NCI-H187 treated with DMSO at 0.1 percent for 48 hours (cell line): Measurements from ENCODE around the gene BMPER.

Experiments
- DNase-seq: peaks from one replicate; lab custom pipeline; 2025; lab: John Stamatoyannopoulos, UW

BMPER gene

DNA sequence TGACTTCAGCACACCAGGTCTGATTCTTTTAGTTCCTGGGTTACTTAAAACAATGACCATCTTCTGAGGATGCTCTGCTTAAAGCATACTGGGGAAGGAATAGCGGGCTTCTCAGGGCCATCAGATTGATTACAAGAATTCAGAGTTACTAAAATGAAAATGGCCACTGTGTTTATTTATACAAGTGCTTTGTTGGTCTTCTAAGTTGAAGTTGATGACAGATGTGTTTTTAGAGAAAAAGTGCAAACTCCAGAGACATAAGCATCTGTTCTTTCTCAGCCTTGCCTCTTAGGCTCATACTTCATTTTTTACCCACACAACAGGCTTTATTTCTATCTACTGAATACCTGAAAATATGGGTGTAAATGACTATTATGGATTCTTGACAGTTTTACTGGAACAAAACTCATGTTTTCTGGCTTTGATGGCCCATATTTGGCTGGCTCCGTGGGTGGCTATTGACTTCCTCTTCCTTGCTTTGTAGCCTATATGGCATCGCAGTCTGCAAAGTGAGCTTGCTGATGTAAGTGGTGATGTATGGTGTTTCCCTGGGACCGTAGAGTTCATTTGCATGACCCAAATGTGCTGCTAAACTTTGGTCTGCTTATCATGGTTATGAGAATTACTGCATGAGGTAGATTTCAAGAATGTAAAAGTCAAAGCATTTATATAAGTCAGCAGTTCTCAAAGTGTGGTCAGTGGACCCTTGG, 121.3 kb downstream of the BMPER start:
- no peak for DNase-seq

GRCh38 chr7:34031156-34031555, 125.8 kb downstream of the BMPER start:
- no peak for DNase-seq

- DNase-seq: no peak
Measured at GRCh38 chr7:34034728-34035127, 129.4 kb downstream of the BMPER start.

- DNase-seq: no peak
Measured at GRCh38 chr7:34036051-34036920, 130.9 kb downstream of the BMPER start.

- no peak for DNase-seq
Measured at GRCh38 chr7:34036972-34037792, 131.8 kb downstream of the BMPER start.

GRCh38 chr7:34038816-34039470, 133.6 kb downstream of the BMPER start:
- DNase-seq: no peak

GRCh38 chr7:34041707-34042106, 136.4 kb downstream of the BMPER start:
- no peak for DNase-seq

DNA sequence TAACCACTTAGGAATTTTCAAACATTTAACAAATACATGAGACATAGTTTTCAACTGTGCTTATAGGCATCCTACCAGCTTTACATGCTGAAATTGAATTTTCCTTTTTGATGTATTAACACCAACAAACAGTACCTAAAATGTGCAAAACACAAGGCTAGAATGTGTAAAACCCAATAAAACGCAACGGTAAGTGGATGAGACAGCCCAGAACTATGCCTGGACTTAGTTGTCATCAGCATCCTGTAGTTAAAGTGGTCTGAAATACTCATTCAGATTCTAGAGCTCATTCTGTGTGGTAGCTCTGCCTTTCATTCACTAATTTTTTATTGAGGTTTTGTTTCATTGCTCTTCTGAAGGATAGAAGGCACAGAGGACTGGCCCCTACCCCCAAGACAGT, 137.1 kb downstream of the BMPER start:
- no peak for DNase-seq

DNA sequence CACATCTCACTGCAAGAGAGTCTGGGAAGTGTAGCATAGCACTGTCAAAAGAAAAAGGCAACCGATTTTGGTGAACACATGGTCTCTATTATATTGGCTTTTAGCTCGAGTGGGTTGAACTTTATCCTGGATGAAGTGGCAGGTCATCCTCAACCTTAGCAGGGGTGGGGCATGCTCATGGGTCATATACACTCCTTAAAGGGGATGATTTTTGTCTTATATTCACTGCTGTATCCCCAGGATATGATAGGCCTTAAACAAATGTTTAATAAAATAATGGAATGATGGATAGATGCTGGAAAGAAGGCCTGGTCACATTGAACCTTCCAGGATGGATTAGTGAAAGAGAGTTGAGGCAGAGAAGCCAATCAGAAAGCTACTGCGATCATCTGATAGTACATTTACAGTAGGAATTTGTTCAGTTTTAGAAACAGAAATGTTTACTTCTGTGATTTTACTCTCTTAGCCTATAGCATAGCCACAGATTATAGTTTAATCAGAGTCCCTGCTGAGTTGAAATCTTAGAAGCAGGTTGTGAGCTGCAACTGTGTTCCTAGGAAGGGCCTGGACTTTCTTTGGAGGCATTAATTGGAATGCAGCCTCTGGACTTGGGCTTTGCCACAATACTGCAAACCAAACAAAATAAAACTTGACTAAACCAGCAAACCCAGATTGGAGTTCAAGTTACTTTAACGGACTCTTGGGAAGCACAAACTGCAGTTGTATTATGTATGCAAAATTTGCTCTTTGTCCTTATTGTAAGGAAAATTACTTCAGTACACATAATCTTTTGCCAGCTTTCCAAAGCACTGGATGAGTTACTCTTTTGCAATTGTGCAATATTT, 138.3 kb downstream of the BMPER start:
- no peak for DNase-seq

DNA sequence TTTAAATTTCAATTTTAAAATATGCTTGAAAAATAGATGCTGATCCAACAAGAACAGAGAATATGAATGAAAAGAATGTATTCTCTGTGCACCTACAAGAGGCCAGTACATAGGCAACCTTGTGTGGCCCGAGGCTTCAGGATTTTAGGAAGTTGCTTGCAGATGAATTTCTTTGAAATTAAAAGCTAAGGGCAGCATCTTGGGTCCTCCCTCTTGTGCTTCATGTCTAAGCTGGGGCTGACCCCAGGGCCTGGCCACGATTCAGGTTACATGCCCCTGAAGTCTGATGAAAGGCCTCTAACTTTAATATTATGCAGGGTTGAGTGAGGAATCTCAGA, 138.9 kb downstream of the BMPER start:
- no peak for DNase-seq

GRCh38 chr7:34044734-34045353, 139.5 kb downstream of the BMPER start:
- DNase-seq: no peak

GRCh38 chr7:34048445-34048844, 143.1 kb downstream of the BMPER start:
- no peak for DNase-seq

- no peak for DNase-seq
Measured at GRCh38 chr7:34054075-34054474, 148.7 kb downstream of the BMPER start.

DNA sequence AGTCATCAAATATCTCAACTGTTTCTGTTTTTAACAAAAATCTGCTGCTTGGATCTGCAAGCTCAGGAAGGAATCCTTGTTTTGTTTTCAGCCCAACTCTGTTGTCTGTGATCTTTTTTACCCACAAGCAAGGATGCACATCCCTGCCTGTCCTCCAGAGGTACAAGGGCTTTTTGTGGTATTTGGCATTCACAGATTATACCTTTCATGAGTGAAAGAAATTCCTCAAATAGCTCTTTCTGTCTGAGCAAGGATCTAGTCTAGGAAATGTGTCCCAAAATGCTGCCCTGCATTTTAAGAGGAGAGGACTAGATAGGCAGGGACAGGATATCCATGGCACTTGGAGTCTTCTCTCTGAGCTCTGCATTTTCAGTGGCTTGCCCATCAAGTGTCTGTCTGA, 151.8 kb downstream of the BMPER start:
- DNase-seq: no peak

DNA sequence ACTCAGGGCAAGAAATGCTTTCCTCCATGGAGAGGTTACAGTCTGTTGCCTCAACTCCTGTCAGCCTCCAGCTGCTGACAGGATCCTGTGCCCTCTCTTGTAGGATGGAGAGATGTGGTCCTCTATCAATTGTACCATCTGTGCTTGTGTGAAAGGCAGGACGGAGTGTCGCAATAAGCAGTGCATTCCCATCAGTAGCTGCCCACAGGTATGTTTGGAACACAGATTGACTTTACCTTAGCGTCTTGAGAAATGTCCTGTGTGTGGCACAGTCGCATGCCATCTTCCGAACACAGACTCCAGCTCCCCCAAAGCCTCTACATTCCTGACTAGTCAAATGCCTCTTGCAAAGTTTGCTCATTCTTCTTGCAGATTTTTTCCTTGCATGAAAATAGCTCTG, 152.6 kb downstream of the BMPER start:
- no peak for DNase-seq

- DNase-seq: no peak
Measured at GRCh38 chr7:34058801-34059135, 153.4 kb downstream of the BMPER start.

DNA sequence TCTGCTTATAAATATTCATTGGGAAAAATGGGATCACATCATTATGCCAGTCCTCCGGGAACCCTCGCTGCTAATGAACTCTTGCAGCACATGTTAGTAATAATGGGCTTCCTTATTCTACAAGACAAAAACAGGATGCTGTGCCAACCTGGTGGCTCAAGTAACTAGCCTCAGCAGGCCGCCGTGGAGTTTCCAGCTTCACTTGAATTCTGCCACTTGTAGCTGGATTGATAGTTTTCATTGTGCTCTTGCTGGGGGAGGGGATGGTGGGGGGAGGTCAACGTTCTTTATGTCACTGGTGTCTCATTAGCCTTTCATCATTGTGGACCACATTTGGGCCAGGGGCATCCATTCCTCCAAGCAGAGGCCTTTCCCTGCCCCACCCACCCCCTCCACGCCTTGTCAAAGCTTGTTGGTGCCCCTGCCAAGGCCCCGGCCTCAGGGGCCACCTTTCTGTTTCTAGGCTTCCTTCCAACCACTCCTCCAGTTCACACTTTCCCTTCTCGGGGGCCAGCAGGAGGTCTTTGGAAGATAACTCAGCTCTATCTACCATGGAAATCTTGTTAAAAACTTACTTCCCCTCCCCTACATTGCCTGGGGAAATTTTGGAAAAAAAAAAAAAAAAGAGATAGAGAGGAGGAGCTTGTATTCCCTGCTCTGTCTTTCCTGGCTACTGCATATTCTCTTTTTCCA, 153.9 kb downstream of the BMPER start:
- no peak for DNase-seq

DNA sequence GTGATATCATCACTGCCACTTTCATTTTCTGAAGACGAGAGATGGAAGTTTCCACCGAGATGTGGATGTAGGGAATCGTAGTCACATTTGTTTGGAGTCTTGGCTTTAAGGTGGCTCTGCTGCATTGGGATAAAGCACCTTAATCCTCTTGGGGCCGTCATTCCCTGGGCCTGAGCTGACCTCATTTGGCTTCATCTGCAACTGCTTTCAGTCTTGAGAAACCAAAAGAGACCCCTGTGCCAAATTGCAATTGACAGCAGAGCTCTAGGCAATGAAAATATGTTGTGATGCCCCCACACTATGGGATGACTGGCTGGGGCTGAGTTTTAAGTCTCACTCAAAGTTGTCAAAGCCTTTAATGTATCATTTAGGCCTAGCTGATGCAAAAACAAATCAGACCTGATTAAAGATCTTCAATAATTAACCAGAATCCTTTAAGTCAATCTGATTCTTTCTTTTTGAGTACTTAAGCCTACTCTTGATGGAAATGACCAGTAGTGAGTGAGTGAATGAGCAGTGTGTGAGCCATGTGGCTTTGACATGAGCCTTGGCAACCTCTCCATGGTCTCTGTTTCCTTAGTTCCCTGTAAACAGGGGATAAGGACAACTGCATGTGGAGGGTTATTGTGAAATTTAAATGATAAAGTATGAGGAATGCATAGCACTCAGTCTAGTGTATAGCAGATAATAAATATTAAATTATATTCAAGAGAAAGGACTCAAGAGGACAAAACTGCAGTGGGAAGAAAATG, 155.0 kb downstream of the BMPER start:
- no peak for DNase-seq

GRCh38 chr7:34061149-34061548, 155.8 kb downstream of the BMPER start:
- no peak for DNase-seq

- DNase-seq: no peak
Measured at GRCh38 chr7:34062341-34062740, 157.0 kb downstream of the BMPER start.
